Neural cell (in vitro differentiated cells): ENCODE data around the gene UBR2.

Experiments used
- CTCF ChIP-seq: fragments of 450-650 bp; IDR thresholded peaks from 2 replicates; pipeline ENCODE4 v1.5.1; 2014; ENCODE audit warnings: antibody characterized with exemption, mild to moderate bottlenecking, moderate library complexity; ENCODE audit not compliant: poor library complexity, severe bottlenecking
- RAD21 ChIP-seq: fragments of 450-650 bp; conservative IDR thresholded peaks from 2 replicates; pipeline ENCODE4 v1.6.1; 2014; ENCODE audit warnings: antibody characterized with exemption, mild to moderate bottlenecking, moderate library complexity
- SMC3 ChIP-seq: fragments of 450-650 bp; conservative IDR thresholded peaks from 2 replicates; pipeline ENCODE4 v1.6.1; 2014; ENCODE audit warnings: antibody characterized with exemption, mild to moderate bottlenecking, moderate library complexity; ENCODE audit not compliant: poor library complexity

- TF ChIP-seq CTCF (peak; percentile 96), SMC3 (peak; percentile 37), RAD21 (peak; percentile 56)
Measured at GRCh38 chr6:42563697-42564505, at the start of gene UBR2.
